D721Med (cell line): ENCODE measurements around the gene TSPAN2.

Source experiments
- DNase-seq: peaks from one replicate; pipeline ENCODE4 v3.0.0; 2011; ENCODE audit warnings: low spot score; ENCODE audit not compliant: insufficient read length
- FAIRE-seq: peaks from 2 replicates; lab custom pipeline; 2011; peaks lifted over from hg19 to GRCh38; lab: Jason Lieb, UNC
- CTCF ChIP-seq: IDR thresholded peaks from 2 replicates; pipeline ENCODE4 v1.5.1; 2012; ENCODE audit warnings: mild to moderate bottlenecking, control low read depth; ENCODE audit not compliant: insufficient read depth; ENCODE audit errors: missing control alignments

The TSPAN2 gene

GRCh38 chr1:115060501-115060900, 28.8 kb downstream of the TSPAN2 start:
- no peak for TF ChIP-seq CTCF
- DNase-seq = no peak
- no peak for FAIRE-seq

DNA sequence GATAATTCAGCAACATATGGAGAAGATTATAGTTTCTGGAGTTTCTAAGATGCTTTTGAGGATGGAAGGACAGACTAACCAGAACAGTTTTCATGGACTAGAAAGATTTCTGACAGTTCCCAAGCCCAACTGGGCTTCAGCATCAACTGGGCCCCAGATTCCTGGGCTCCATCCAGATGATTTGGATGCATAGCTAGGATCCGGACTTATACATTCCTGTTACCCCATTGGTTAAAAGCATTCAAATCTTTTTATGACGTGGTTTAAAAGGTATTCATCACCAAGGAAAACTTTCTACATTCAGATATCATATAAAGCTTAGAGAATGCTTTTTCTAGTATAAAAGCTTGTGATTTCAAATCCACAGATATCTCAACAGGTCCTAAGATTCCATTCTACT, 30.0 kb downstream of the TSPAN2 start:
- FAIRE-seq (no peak), DNase-seq (no peak)
- TF ChIP-seq CTCF = no peak

DNA sequence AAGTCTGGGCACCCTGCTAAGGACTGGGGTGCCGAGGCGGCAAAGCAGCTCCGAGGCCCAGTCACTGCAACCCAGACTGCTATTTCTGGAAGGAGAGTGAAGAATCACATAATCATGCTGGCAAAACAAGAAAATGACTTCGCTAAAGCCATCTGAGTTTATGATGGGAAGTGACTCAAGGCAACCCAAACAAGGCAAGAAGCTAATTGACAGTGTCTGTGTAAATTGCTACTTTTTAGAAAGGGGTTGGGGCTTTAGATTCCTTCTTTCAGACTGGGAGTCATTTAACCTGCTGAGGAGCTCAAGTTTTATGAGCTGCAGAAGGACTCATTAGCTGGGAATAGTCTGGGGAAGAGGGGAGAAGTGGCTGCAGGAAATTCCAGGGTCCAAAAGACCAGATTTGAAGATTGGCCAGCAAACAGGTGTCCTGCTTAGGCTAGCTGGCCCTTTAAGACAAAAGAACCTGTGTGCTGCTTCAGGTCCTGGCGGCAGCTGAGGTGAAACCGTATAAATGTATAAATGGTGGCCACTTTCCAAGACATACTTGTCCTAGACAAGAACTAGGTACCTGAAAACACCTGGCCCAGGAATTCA, 31.5 kb downstream of the TSPAN2 start:
- TF ChIP-seq CTCF = no peak
- DNase-seq = no peak
- FAIRE-seq = no peak

DNA sequence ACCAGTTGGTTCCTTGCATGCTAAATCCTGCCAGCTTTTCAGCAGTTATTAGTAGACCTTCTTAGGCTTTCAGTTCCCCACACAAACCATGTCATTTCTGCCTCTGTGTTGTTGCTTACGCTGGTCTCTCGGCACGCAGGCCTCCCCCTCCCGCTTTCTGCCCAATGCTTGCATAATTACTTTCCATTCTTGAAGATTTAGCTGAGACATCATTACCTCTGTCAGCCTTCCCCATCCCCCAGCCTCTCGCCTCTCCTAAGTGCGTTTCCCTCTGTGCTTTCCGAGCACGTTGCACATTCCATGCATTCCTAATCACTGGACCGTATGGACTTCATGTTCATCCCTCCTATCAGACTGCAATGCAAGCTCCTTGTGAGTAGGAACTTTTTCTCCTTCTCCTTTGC, 32.9 kb downstream of the TSPAN2 start:
- no peak for TF ChIP-seq CTCF
- no peak for FAIRE-seq
- no peak for DNase-seq

GRCh38 chr1:115052454-115053083, 36.7 kb downstream of the TSPAN2 start:
- FAIRE-seq (no peak), DNase-seq (no peak)
- TF ChIP-seq CTCF = peak; percentile 74

DNA sequence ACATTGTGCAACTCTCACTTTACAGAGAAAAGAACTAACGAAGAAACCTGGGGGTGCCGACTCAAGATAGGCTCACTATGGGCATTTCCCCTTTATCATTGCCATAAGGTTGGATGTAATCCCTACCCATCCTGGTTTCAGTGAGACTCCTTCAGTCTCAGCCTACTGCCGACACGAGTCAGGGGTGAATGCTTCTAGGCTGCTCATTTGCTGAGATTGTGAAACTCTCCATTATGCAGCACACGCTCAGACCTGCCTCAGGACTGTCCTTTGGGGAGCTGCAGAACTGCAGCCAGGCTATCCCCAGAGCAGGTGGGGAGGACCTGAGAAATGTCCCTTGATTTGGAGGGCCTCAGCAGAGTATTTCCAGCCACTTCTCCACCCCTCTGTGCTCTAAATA, 37.5 kb downstream of the TSPAN2 start:
- FAIRE-seq = no peak
- no peak for DNase-seq
- TF ChIP-seq CTCF = no peak

DNA sequence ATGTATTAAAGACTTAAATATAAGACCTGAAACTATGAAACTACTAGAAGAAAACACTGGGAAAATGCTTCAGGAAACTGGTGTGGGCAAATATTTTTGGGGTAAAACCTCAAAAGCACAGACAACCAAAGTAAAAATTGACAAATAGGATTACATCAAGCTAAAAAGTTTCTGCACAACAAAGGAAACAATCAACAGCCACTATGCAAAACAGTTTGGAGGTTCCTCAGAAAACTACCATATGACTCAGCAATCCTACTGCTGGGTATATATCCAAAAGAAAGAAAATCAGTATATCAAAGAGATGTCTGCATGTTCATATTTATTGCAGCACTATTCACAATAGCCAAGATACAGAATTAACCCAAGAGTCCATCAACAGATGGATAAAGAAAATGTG, 42.6 kb downstream of the TSPAN2 start:
- TF ChIP-seq CTCF = no peak
- FAIRE-seq (no peak), DNase-seq (no peak)
